ENCODE results near the gene ART1.

DNA sequence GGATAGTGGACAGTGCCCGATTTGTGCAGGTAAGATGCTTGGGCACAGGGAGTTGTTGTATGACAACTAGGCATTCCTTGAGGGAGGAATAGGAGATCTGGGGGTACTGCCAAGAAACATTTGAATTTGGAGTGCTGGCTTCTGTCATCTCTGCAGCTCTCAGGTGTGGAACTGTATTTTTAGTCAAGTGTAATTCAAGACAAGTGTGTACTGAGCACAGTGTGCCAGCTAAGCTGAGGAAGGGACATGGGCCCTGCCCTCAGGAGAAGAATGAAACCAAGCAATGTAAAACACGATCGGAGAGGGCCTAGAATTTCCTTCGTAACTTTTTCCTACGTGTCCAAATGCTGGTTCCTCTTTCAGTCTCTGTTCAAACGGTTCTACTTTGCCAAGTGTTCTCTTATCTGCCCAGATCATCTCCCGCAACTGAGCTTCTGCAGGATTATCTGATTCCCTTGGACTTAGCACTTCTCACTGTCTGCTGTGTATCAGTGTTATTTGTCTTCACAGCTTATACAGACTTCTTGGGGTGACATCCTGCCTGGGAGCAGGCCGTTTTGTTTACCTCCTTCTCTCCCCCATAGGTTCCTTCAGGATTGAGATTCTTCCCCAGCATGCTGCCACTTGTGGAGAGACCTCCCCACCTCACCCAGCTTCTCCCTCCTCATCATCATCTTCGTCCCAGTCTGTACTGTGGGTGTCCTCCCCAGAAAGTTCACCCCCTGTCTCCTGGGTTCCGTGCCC is 30.8 kb upstream of the ART1 start:
- TF ChIP-seq, protein P1, sequence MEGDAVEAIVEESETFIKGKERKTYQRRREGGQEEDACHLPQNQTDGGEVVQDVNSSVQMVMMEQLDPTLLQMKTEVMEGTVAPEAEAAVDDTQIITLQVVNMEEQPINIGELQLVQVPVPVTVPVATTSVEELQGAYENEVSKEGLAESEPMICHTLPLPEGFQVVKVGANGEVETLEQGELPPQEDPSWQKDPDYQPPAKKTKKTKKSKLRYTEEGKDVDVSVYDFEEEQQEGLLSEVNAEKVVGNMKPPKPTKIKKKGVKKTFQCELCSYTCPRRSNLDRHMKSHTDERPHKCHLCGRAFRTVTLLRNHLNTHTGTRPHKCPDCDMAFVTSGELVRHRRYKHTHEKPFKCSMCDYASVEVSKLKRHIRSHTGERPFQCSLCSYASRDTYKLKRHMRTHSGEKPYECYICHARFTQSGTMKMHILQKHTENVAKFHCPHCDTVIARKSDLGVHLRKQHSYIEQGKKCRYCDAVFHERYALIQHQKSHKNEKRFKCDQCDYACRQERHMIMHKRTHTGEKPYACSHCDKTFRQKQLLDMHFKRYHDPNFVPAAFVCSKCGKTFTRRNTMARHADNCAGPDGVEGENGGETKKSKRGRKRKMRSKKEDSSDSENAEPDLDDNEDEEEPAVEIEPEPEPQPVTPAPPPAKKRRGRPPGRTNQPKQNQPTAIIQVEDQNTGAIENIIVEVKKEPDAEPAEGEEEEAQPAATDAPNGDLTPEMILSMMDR (IDR thresholded peaks at IDR 0.05; ENCODE audit: control extremely low read depth in 1 of 3, insufficient read depth in 1 of 3, low read depth in 1 of 3, low read length in 3 of 3) = no peak
- TF ChIP-seq SP1 (IDR thresholded peaks at IDR 0.05; ENCODE audit: low read depth, low read length) = no peak
- no peak for TF ChIP-seq POLR2A (IDR thresholded peaks at IDR 0.05; ENCODE audit: control extremely low read depth in 1 of 2, low read depth in 2 of 2, low read length in 2 of 2)
- TF ChIP-seq CHD1 (IDR thresholded peaks at IDR 0.05; ENCODE audit: low read depth, low read length) = no peak
- TF ChIP-seq SRF (IDR thresholded peaks at IDR 0.05; ENCODE audit: low read depth, low read length) = no peak
- TF ChIP-seq CBX5 (IDR thresholded peaks at IDR 0.05; ENCODE audit: low read depth, low read length) = no peak
- no peak for TF ChIP-seq TAF1 (IDR thresholded peaks at IDR 0.05; ENCODE audit: low read depth, low read length)
- no peak for TF ChIP-seq CHD2 (IDR thresholded peaks at IDR 0.05; ENCODE audit: low read length)
- TF ChIP-seq, protein P2, sequence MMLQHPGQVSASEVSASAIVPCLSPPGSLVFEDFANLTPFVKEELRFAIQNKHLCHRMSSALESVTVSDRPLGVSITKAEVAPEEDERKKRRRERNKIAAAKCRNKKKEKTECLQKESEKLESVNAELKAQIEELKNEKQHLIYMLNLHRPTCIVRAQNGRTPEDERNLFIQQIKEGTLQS (IDR thresholded peaks at IDR 0.05; ENCODE audit: insufficient read depth, low read depth, low read length) = no peak
- TF ChIP-seq EP300 (IDR thresholded peaks at IDR 0.05; ENCODE audit: borderline replicate concordance in 1 of 2, low read depth in 2 of 2, low read length in 2 of 2) = no peak
- no peak for TF ChIP-seq GTF2F1 (IDR thresholded peaks at IDR 0.05; ENCODE audit: borderline replicate concordance, low read depth, low read length)
- TF ChIP-seq YY1 (IDR thresholded peaks at IDR 0.05; ENCODE audit: low read depth, low read length) = no peak
- TF ChIP-seq RNF2 (IDR thresholded peaks at IDR 0.05; ENCODE audit: borderline replicate concordance, low read depth, low read length, missing control alignments, poor library complexity, severe bottlenecking) = no peak
- no peak for TF ChIP-seq RXRA (IDR thresholded peaks at IDR 0.05; ENCODE audit: insufficient read depth, low read depth, low read length)

All from H1 (cell line).